GM12874 (cell line): ENCODE data around the gene LHX6.

ENCODE experiments used
- CTCF ChIP-seq: IDR thresholded peaks from 2 replicates; pipeline ENCODE4 v1.5.1; 2011; ENCODE audit warnings: low read depth, mild to moderate bottlenecking, control low read depth, low read length, moderate library complexity; ENCODE audit not compliant: insufficient read depth

LHX6 gene

GRCh38 chr9:122176916-122177315, 51.8 kb downstream of the LHX6 start:
- no peak for TF ChIP-seq CTCF

GRCh38 chr9:122173670-122174069, 55.1 kb downstream of the LHX6 start:
- no peak for TF ChIP-seq CTCF

- no peak for TF ChIP-seq CTCF
These were observed 56.6 kb downstream of the LHX6 start for GRCh38 chr9:122172131-122172530.

- no peak for TF ChIP-seq CTCF
These were observed 60.4 kb downstream of the LHX6 start for GRCh38 chr9:122168356-122168755.

GRCh38 chr9:122164286-122164685, 64.5 kb downstream of the LHX6 start:
- TF ChIP-seq CTCF, result no peak

GRCh38 chr9:122162415-122162814, 66.3 kb downstream of the LHX6 start:
- no peak for TF ChIP-seq CTCF

- TF ChIP-seq CTCF, result no peak
These were observed 68.9 kb downstream of the LHX6 start for GRCh38 chr9:122159925-122160246.
